Stimulated activated CD4-positive, alpha-beta T cell treated with anti-CD3 and anti-CD28 coated beads, Interleukin-2, amount 100 ng/mL, for 48 hours (primary cell): Measurements from ENCODE around the gene TBC1D3B.
"Not testable (repeated sequence)": the region's sequence is repeated elsewhere in the genome, so short reads cannot be mapped to it uniquely, and the experiment has no call there.

Experiments used
- DNase-seq, 2 donors: peaks; one replicate each; pipeline ENCODE4 v3.0.0-alpha.2; 2020

The TBC1D3B gene

DNA sequence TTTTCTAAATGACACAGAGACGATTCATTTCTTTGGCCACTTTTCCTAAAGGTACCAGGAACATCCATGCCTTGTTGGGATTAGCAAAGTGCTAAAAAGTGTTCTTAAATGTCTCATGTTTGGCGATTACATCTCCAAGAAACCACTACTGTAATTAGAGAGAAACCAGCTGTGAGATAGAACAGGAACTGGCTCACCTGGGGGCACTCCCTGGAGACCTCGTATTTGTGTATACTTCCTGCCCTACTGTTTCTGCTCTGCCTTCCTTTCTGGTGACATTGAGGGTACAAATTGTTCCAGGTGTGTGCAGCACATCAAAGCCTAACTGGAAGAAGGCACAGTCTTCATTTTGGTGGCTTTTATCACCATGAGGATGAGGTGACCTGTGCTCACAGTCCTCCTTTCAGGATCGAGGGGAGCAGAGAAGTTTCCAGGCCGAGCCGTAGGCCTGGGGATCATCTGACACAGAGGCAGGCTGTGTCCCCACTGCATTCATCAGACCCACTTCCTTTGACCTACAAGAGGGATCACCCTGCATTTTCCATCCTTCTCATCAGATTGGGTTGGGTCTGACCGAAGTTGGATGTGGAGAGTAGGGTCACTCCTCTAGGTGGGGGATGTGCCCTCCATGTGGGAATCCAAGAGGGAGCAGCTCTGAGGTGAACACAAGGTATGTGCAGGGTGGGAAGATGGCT lies 49.1 kb downstream of the TBC1D3B start:
- DNase-seq: no peak

DNA sequence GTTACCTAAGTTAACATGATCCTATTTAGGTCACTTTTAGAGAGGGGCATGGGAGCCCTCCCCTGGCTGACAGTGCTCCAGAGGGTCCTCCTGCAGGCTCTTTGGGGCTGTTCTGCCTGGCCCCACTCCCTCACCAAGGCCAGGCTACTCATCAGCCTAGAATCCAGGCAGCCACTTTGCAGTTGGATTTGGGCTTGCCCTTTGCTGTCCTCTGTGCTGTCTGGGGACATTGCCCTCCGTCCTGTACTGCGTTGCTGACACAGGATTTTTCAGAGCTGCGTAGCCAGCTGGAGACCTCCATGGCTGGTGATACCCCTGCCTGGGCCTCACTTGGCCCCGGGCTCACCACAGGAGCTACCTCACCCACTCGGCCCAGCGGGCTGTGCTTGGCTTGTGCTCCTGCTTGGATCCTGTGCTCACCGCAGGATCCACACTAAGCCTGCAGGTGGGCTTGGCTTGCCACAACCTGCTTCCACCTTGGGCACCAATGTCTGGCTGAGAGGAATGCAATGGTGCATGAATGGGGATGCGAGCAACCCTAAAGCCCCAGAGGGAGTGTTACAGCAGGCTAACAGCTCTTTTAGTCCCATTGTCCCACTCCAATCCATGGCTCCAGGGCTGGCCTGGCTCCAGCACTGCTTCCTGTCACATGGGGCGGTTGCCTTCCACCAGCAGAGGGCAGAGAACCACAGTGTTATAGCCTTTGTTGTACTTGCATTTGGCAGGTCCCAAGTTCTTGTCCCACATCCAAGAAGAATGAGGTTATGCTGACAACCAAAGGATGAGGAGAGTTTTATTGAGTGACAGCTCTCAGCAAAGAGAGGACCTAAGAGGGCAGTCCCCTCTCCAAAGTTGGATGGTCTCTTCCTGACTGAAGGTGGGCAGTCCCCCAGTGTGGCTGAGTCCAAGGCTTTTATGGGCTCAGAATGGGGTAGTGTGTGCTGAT lies 51.3 kb downstream of the TBC1D3B start:
- DNase-seq: no peak

DNA sequence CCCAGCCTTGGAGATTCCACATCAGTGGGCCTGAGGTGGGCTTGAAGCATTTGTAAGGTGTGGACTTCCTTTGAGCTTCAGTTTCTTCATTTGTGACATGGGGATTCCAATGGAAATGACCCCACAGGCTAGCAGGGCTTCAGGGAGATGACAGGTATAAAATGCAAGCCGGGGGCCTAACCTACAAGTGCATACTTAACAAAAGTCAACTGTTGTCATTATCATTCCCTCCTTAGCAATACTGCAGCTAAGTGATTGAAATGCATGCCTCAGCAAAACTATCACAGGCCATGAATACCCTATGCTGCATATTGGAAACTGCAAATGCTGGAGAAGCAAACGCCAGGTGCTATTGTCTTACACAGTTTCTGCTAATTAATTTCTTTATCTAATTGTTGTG lies 53.0 kb downstream of the TBC1D3B start:
- DNase-seq: no peak

DNA sequence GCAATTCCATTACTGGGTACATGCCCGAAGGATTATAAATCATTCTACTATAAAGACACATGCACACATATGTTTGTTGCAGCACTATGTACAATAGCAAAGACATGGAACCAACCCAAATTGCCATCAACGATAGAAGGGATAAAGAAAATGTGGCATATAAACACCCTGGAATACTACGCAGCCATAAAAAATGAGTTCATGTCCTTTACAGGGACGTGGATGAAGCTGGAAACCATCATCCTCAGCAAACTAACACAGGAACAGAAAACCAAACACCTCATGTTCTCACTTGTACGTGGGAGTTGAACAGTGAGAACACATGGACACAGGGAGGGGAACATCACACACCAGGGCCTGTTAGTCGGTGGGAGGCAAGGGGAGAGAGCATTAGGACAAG lies 55.3 kb downstream of the TBC1D3B start:
- not testable (repeated sequence) for DNase-seq

DNA sequence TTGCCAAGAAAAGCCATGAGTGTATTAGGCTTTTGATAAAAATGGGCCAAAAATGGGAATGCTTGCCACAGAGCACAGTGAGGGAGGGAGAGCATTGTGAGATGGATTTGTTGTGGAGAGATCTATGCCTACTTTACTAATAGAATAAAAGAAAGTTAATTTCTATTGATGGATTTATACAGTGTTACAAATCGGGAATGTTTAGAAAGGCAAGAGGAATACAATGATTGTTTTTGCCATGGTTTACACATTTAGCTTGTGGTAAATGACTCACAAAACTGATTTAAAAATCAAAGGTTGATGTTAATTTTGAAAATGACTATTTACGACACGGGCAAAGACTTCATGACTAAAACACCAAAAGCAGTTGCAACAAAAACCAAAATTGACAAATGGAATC lies 56.2 kb downstream of the TBC1D3B start:
- no peak for DNase-seq

DNA sequence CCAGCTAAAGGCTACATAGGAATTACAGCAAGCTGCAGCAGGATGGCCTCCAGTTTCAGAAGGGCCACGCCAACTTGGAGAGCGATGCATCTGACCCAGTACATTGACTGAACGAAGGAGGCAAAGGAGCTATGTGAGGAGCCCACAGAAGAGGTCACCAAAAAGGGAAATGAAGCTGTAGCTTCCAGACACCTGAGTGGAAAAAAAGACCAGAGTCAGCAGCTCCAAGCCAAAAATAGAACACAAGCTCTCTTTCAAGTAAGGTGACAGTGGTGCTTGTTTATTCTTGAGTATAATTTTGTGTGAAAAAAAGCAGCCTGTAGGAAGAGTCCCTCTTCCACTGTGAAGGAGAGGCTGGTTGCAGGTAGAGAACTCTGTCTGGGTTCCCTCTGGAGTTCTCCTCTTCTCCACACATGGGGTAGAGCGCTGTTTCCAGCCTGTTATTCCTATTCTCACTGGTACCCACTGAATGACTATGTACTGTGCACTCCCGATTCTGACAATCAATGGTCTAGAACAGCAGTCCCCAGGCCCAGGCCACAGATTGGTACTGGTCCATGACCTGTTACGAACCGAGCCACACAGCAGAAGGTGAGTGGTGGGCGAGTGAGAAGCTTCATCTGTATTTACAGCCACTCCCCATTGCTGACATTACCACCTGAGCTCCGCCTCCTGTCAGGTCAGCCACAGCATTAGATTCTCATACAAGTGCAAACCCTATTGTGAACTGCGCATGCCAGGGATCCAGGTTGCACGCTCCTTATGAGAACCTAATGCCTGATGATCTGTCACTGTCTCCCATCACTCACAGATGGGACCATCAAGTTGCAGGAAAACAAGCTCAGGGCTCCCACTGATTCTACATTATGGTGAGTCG lies 57.7 kb downstream of the TBC1D3B start:
- no peak for DNase-seq

DNA sequence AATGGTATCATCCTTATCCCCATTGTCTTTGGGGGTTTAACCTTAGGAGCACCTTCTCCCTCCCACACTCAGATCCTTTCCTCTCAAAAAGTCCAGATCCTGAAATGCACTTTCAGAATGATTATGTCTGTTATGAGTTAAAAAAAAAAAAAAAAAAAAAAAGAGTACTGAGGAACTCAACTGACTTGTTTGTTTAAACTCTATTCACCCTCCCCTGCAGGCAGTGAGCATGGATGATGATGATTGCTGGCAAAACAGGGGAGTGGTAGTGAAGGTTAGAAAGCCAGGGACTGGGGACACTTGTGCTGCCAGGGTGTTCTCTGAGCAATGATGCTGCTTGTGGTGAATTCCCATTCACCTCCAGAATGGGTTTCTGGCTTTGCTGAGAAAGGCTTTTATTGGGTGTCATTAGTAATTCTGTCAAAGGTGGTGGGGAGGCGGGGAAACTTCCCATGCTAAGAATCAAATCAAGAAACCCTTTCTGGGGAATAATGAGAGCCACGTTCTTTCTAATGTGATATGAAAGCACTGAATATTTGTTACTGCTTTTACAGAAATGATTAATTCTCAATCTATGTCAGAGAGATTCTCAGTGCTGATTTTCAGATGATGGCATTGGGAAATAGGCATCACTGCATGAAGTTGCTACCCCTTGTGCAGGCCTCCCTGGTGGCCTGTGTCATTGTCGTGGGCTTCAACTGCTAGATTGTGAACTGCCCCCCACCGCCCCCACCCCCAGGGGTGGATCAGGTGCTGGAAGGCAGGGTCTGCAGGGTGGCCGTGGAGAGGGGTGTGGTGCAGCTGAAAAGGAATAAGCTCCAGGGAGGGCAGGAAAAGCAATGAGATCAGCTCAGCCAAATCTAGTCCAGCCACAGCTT lies 58.7 kb downstream of the TBC1D3B start:
- peak in 1 of 2 donors; percentile 59 for DNase-seq
